Measurements from ENCODE around the gene PVRIG. TPM values are rescaled to one million over a fixed set of nuclear protein-coding genes. Genes with fewer than 3 reads are reported as not detected.
"Not testable (repeated sequence)": the region's sequence is repeated elsewhere in the genome, so short reads cannot be mapped to it uniquely, and the experiment has no call there.

PVRIG gene
- total and polyA plus RNA-seq, 9 of the 15 experiments (the other 6 are each of a cell fraction or from before 2014, with no cell fraction given): 0.16 to 0.64 TPM; not detected in 7

- in situ Hi-C loops (cut with MboI); H3K27ac ChIP-seq (ENCODE audit: extremely low read depth, low read depth, low read length); BruUV-seq (replicated peaks); intact Hi-C loops (cut with micrococcal nuclease); DNase-seq (ENCODE audit: extremely low read depth in 1 of 4, low spot score in 3 of 4); CTCF ChIA-PET (ENCODE audit: low intra/inter-chr PET ratio); H3K79me2 ChIP-seq (ENCODE audit: control insufficient read depth, insufficient read depth, low read length); H2AFZ ChIP-seq (ENCODE audit: low read depth, low read length); H3K4me2 ChIP-seq (ENCODE audit: insufficient read depth, low read length); FAIRE-seq; H3K9ac ChIP-seq (ENCODE audit: insufficient read depth in 1 of 2, low read depth in 2 of 2, low read length in 2 of 2); H3K36me3 ChIP-seq (ENCODE audit: control insufficient read depth, insufficient read depth, low read length); H4K20me1 ChIP-seq (replicated peaks; ENCODE audit: control insufficient read depth, insufficient read depth, low read length); ATAC-seq; H3K9me1 ChIP-seq (ENCODE audit: control insufficient read depth, insufficient read depth, low read length); H3K9me3 ChIP-seq (replicated peaks; ENCODE audit: control insufficient read depth, insufficient read depth, low read depth, low read length); H3K4me3 ChIP-seq; H3K27me3 ChIP-seq (ENCODE audit: control insufficient read depth in 2 of 2, insufficient read depth in 2 of 2, low read length in 2 of 2); TF ChIP-seq PBX2 (CRISPR knock-in tag; IDR thresholded peaks at IDR 0.05; ENCODE audit: low read depth): not testable (repeated sequence)
- 0 out of 4 replicates have a peak, but pooled peaks of 1 of the 2 experiments have one; percentile 26 for TF ChIP-seq KDM1A (IDR thresholded peaks at IDR 0.05)
- peak; percentile 87 for TF ChIP-seq PBX2 (tag; conservative IDR thresholded peaks at IDR 0.05; ENCODE audit: low read depth)
- TF ChIP-seq SOX6 (IDR thresholded peaks at IDR 0.05): peak; percentile 65; the same call in 1 of the 2 replicates
- TF ChIP-seq PKNOX1 (IDR thresholded peaks at IDR 0.05): peak; percentile 44; the same call in 1 of the 2 replicates
- TF ChIP-seq MEIS2 (IDR thresholded peaks at IDR 0.05; ENCODE audit: partially characterized antibody): peak; percentile 90
- WGBS (ENCODE audit: insufficient coverage, low coverage, missing lambda C conversion rate): 45% methylated on average over 7 of the region's 7 CpGs
- H3K4me1 ChIP-seq (replicated peaks in 1 of 2; ENCODE audit: control insufficient read depth in 2 of 2, insufficient read depth in 2 of 2, low read length in 2 of 2): peaks cover 8 to 11% of the 10 kb centered on the region in 2 experiments
- POLR2A ChIA-PET: interaction anchor here (1.3 kb wide), 1 partner anchor 9 kb away, joined by 3 read pairs; no protein-coding TSS in a partner anchor
These were observed 45.0 kb downstream of the PVRIG start for GRCh38 chr7:100264669-100265165.

- H2AFZ ChIP-seq (ENCODE audit: low read depth, low read length); H4K20me1 ChIP-seq (replicated peaks; ENCODE audit: control insufficient read depth, insufficient read depth, low read length); H3K9ac ChIP-seq (ENCODE audit: insufficient read depth in 1 of 2, low read depth in 2 of 2, low read length in 2 of 2); H3K27ac ChIP-seq (ENCODE audit: extremely low read depth, low read depth, low read length); BruUV-seq (replicated peaks); CTCF ChIA-PET (ENCODE audit: low intra/inter-chr PET ratio); in situ Hi-C loops (cut with MboI); FAIRE-seq; H3K9me3 ChIP-seq (replicated peaks; ENCODE audit: control insufficient read depth, insufficient read depth, low read depth, low read length); H3K79me2 ChIP-seq (ENCODE audit: control insufficient read depth, insufficient read depth, low read length); H3K9me1 ChIP-seq (ENCODE audit: control insufficient read depth, insufficient read depth, low read length); DNase-seq (ENCODE audit: extremely low read depth in 1 of 4, low spot score in 3 of 4); H3K4me3 ChIP-seq; ATAC-seq; intact Hi-C loops (cut with micrococcal nuclease); H3K27me3 ChIP-seq (ENCODE audit: control insufficient read depth in 2 of 2, insufficient read depth in 2 of 2, low read length in 2 of 2); H3K4me2 ChIP-seq (ENCODE audit: insufficient read depth, low read length); H3K36me3 ChIP-seq (ENCODE audit: control insufficient read depth, insufficient read depth, low read length): not testable (repeated sequence)
- peaks cover 19% of the 10 kb centered on the region in 2 experiments for H3K4me1 ChIP-seq (replicated peaks in 1 of 2; ENCODE audit: control insufficient read depth in 2 of 2, insufficient read depth in 2 of 2, low read length in 2 of 2)
- POLR2A ChIA-PET: interaction anchor here (1.3 kb wide), 1 partner anchor 10 kb away, joined by 3 read pairs; no protein-coding TSS in a partner anchor
- WGBS (ENCODE audit: insufficient coverage, low coverage, missing lambda C conversion rate): 57% methylated on average over 5 of the region's 5 CpGs
These were observed 46.1 kb downstream of the PVRIG start for GRCh38 chr7:100265851-100266250.

All from K562 (cell line).